H1 (cell line): Measurements from ENCODE around the gene HMGCS2. TPM values are rescaled to one million over a fixed set of nuclear protein-coding genes. Genes with fewer than 3 reads are reported as not detected.
A peak's percentile ranks its signal among the peaks of the same experiment; 100 is the strongest.

ENCODE experiments used
- CTCF ChIA-PET: fragments of 300-600 bp; sonication (Branson Sonifier 250); formaldehyde crosslinking; loops from one replicate; lab custom pipeline; 2021; ENCODE audit not compliant: partially characterized antibody; lab: Charles Lee
- POLR2A ChIA-PET: fragments of 300-600 bp; sonication (Branson Sonifier 250); formaldehyde crosslinking; loops from one replicate; lab custom pipeline; 2021; ENCODE audit warnings: inconsistent platforms; ENCODE audit not compliant: partially characterized antibody; lab: Charles Lee
- DNase-seq, 2 experiments: peaks; one replicate each; pipeline versions ENCODE4 v3.0.0 to v3.0.0-alpha.2; 2010 to 2022; ENCODE audit warnings: low spot score in 2 of 2, low read depth in 1 of 2, mixed read lengths in 1 of 2
- FAIRE-seq: peaks from 2 replicates; lab custom pipeline; 2011; peaks lifted over from hg19 to GRCh38; lab: Jason Lieb, UNC
- H2AFZ ChIP-seq: 2 replicates; pipeline ENCODE4 v1.8.1; 2012; ENCODE audit warnings: low read length, inconsistent platforms
- H2AK5ac ChIP-seq: 2 replicates; pipeline ENCODE4 v1.6.1; 2013; ENCODE audit warnings: low read depth, low read length
- H2BK120ac ChIP-seq: replicated peaks from 2 replicates; pipeline ENCODE3; 2013; ENCODE audit warnings: low read depth, low read length, inconsistent platforms
- H2BK12ac ChIP-seq: 2 replicates; pipeline ENCODE4 v1.6.1; 2013; ENCODE audit warnings: low read depth, low read length
- H2BK15ac ChIP-seq: 2 replicates; pipeline ENCODE4 v1.6.1; 2013; ENCODE audit warnings: low read length
- H2BK20ac ChIP-seq: 2 replicates; pipeline ENCODE4 v1.6.1; 2013; ENCODE audit warnings: low read length
- H2BK5ac ChIP-seq: 2 replicates; pipeline ENCODE4 v1.6.1; 2013; ENCODE audit warnings: low read depth, low read length
- H3K14ac ChIP-seq: 2 replicates; pipeline ENCODE4 v1.6.1; 2013; ENCODE audit warnings: inconsistent platforms; ENCODE audit not compliant: insufficient read length
- H3K18ac ChIP-seq: 2 replicates; pipeline ENCODE4 v1.6.1; 2013; ENCODE audit warnings: low read length; ENCODE audit errors: extremely low read depth
- H3K23ac ChIP-seq: 2 replicates; pipeline ENCODE4 v1.6.1; 2013; ENCODE audit warnings: inconsistent platforms; ENCODE audit not compliant: insufficient read length
- H3K23me2 ChIP-seq: 2 replicates; pipeline ENCODE4 v1.6.1; 2013; ENCODE audit warnings: low read depth, low read length
- H3K27ac ChIP-seq: 2 replicates; pipeline ENCODE4 v1.6.1; 2011; ENCODE audit warnings: low read depth, low read length, inconsistent platforms
- H3K27me3 ChIP-seq, 4 experiments: replicated peaks in 1 of 4; 1 replicate in 1 of 4; 2 replicates in 3 of 4; pipeline versions ENCODE4 v1.6.1 to v1.8.1; 2011 to 2013; ENCODE audit warnings: low read length in 3 of 4, mild to moderate bottlenecking in 3 of 4, inconsistent platforms in 2 of 4, mixed read lengths in 2 of 4, moderate library complexity in 1 of 4; ENCODE audit not compliant: control insufficient read depth in 3 of 4, insufficient read depth in 3 of 4; ENCODE audit errors: extremely low read depth in 1 of 4
- H3K36me3 ChIP-seq, 4 experiments: 2 replicates each; pipeline versions ENCODE4 v1.6.1 to v1.8.1; 2011 to 2013; ENCODE audit warnings: mild to moderate bottlenecking in 4 of 4, low read length in 3 of 4, moderate library complexity in 2 of 4, control low read depth in 1 of 4, inconsistent platforms in 1 of 4; ENCODE audit not compliant: insufficient read depth in 4 of 4, control insufficient read depth in 2 of 4
- H3K4ac ChIP-seq: replicated peaks from 2 replicates; pipeline ENCODE3; 2013; ENCODE audit warnings: low read length, low read depth, mixed read lengths, inconsistent platforms; ENCODE audit not compliant: insufficient read length
- H3K4me1 ChIP-seq, 4 experiments: replicated peaks in 1 of 4; 1 replicate in 1 of 4; 2 replicates in 3 of 4; pipeline versions ENCODE4 v1.6.1 to v1.8.1; 2011 to 2013; ENCODE audit warnings: low read length in 3 of 4, inconsistent platforms in 2 of 4, mixed read lengths in 1 of 4; ENCODE audit not compliant: insufficient read depth in 4 of 4, control insufficient read depth in 3 of 4
- H3K4me2 ChIP-seq, 2 experiments: 2 replicates each; pipeline versions ENCODE4 v1.6.1 to v1.8.1; 2011 to 2013; ENCODE audit warnings: low read depth in 2 of 2, low read length in 2 of 2, control low read depth in 1 of 2, inconsistent platforms in 1 of 2, mild to moderate bottlenecking in 1 of 2; ENCODE audit not compliant: insufficient read depth in 1 of 2
- H3K4me3 ChIP-seq, 4 experiments: fragments of 200-600, 300-600 bp in 1 of 4; sonication (generic), shearing (Covaris generic), sonication (Bioruptor Twin) in 1 of 4; 2 replicates each; pipeline versions ENCODE4 v1.5.1 to v1.8.1; 2011 to 2016; ENCODE audit warnings: low read length in 4 of 4, low read depth in 3 of 4, control low read depth in 2 of 4, inconsistent platforms in 2 of 4, mild to moderate bottlenecking in 2 of 4, mixed read lengths in 1 of 4, moderate library complexity in 1 of 4; ENCODE audit not compliant: insufficient read depth in 2 of 4; ENCODE audit errors: extremely low read depth in 1 of 4
- H3K56ac ChIP-seq: replicated peaks from 2 replicates; pipeline ENCODE3; 2013; ENCODE audit warnings: low read depth, mild to moderate bottlenecking, mixed read lengths, low read length, inconsistent platforms; ENCODE audit not compliant: insufficient read length
- H3K79me1 ChIP-seq: 2 replicates; pipeline ENCODE4 v1.6.1; 2013; ENCODE audit warnings: low read depth, low read length, control low read depth
- H3K79me2 ChIP-seq, 2 experiments: 2 replicates each; pipeline versions ENCODE4 v1.6.1 to v1.8.1; 2012 to 2013; ENCODE audit warnings: low read length in 2 of 2, mild to moderate bottlenecking in 2 of 2, inconsistent platforms in 1 of 2; ENCODE audit not compliant: insufficient read depth in 2 of 2, control insufficient read depth in 1 of 2
- H3K9ac ChIP-seq, 4 experiments: replicated peaks in 1 of 4; 1 replicate in 1 of 4; 2 replicates in 3 of 4; pipeline versions ENCODE4 v1.6.1 to v1.8.1; 2011 to 2013; ENCODE audit warnings: low read depth in 3 of 4, low read length in 3 of 4, control low read depth in 2 of 4, mild to moderate bottlenecking in 2 of 4, moderate library complexity in 2 of 4, inconsistent platforms in 1 of 4; ENCODE audit errors: extremely low read depth in 1 of 4
- H3K9me3 ChIP-seq, 2 experiments: 2 replicates each; pipeline versions ENCODE4 v1.6.1 to v1.8.1; 2012 to 2013; ENCODE audit warnings: mild to moderate bottlenecking in 2 of 2, moderate library complexity in 2 of 2, control low read depth in 1 of 2, inconsistent platforms in 1 of 2, low read depth in 1 of 2, low read length in 1 of 2, mixed read lengths in 1 of 2; ENCODE audit not compliant: insufficient read depth in 2 of 2
- H4K20me1 ChIP-seq, 2 experiments: replicated peaks in 1 of 2; 2 replicates each; pipeline versions ENCODE3 to v1.8.1; 2011 to 2013; ENCODE audit warnings: inconsistent platforms in 2 of 2, low read length in 2 of 2, mild to moderate bottlenecking in 1 of 2; ENCODE audit not compliant: insufficient read depth in 2 of 2, control insufficient read depth in 1 of 2
- H4K5ac ChIP-seq: 2 replicates; pipeline ENCODE4 v1.6.1; 2013; ENCODE audit warnings: low read length, low read depth, mixed read lengths, inconsistent platforms; ENCODE audit not compliant: insufficient read length
- H4K8ac ChIP-seq: 2 replicates; pipeline ENCODE4 v1.8.0; 2013; ENCODE audit warnings: mild to moderate bottlenecking, moderate library complexity, low read length, inconsistent platforms; ENCODE audit not compliant: insufficient read depth; ENCODE audit errors: extremely low read depth
- H4K91ac ChIP-seq: replicated peaks from 2 replicates; pipeline ENCODE3; 2013; ENCODE audit warnings: low read length, mixed read lengths, inconsistent platforms; ENCODE audit not compliant: insufficient read length
- ATF2 ChIP-seq: IDR thresholded peaks from 2 replicates; pipeline ENCODE4 v1.6.1; 2012; ENCODE audit warnings: low read length, inconsistent platforms
- BCL11A ChIP-seq, 2 experiments: IDR thresholded peaks; one replicate each; pipeline ENCODE4 v1.6.1; 2011; ENCODE audit warnings: low read depth in 2 of 2, low read length in 2 of 2, mild to moderate bottlenecking in 2 of 2
- CTBP2 ChIP-seq: IDR thresholded peaks from 2 replicates; pipeline ENCODE4 v1.7.0; 2011; ENCODE audit warnings: borderline replicate concordance, mild to moderate bottlenecking, moderate library complexity, mixed read lengths, low read length; ENCODE audit not compliant: insufficient read depth, insufficient read length
- FOSL1 ChIP-seq: IDR thresholded peaks from 2 replicates; pipeline ENCODE4 v1.6.1; 2011; ENCODE audit warnings: mild to moderate bottlenecking, low read depth, low read length, moderate library complexity; ENCODE audit not compliant: insufficient read depth
- GTF2F1 ChIP-seq: IDR thresholded peaks from 2 replicates; pipeline ENCODE4 v1.6.1; 2012; ENCODE audit warnings: low read depth, low read length, improper control_type of control experiment, borderline replicate concordance
- HDAC6 ChIP-seq: IDR thresholded peaks from one replicate; pipeline ENCODE4 v1.7.1; 2012; ENCODE audit warnings: low read depth, mild to moderate bottlenecking, inconsistent platforms, low read length, moderate library complexity
- KDM1A ChIP-seq: fragments of 200-600, 300-600 bp; sonication (generic); IDR thresholded peaks from 2 replicates; pipeline ENCODE4 v1.7.1; 2016; ENCODE audit warnings: mild to moderate bottlenecking, low read length, borderline replicate concordance
- POLR2AphosphoS5 ChIP-seq: IDR thresholded peaks from 2 replicates; pipeline ENCODE4 v1.6.1; 2011; ENCODE audit warnings: low read depth, low read length
- USF2 ChIP-seq: IDR thresholded peaks from 2 replicates; pipeline ENCODE4 v1.6.1; 2011; ENCODE audit warnings: low read length, improper control_type of control experiment
- WGBS, 2 experiments: shearing (Covaris generic) in 1 of 2; methylation state at CpG; one replicate each; pipeline versions ENCODE4 v1.1.6 to v1.1.7; 2013 to 2015; ENCODE audit warnings: low lambda C conversion rate in 2 of 2, mixed read lengths in 2 of 2, inconsistent platforms in 1 of 2, low coverage in 1 of 2, missing lambda C conversion rate in 1 of 2; ENCODE audit not compliant: insufficient replicate concordance in 2 of 2, insufficient coverage in 1 of 2, insufficient read length in 1 of 2; ENCODE audit errors: extremely low coverage in 1 of 2, missing lambda C conversion rate in 1 of 2; 5-methylcytosine and 5-hydroxymethylcytosine counted together
- polyA plus RNA-seq, 7 experiments: library from polyadenylated mRNA; depleted of rRNA in 3 of 7; stranded (reverse) in 5 of 7; unstranded in 2 of 7; fragments of >200 nt in 5 of 7; fragments of 200-250 nt in 2 of 7; gene quantifications; 1 replicate in 5 of 7; 2 replicates in 1 of 7; 4 replicates in 1 of 7; pipeline versions ENCODE4 v1.2.1 to v1.2.3, GENCODE V29; 2011 to 2013; ENCODE audit warnings: missing spikeins in 2 of 7, mixed read lengths in 2 of 7
- total RNA-seq: library from RNA; stranded (reverse); fragmentation: NEBNext Ultra II Directional; extraction: Animal tissue kit (Norgen Biotek cat#: 25700); gene quantifications from 2 replicates; pipeline ENCODE4 v1.2.1, GENCODE V29; 2021

The HMGCS2 gene
- total and polyA plus RNA-seq, 2 of the 8 experiments (the other 6 are each of a cell fraction or from before 2014, with no cell fraction given), result not detected

GRCh38 chr1:119731741-119732430 is 36.8 kb downstream of the HMGCS2 start:
- H3K4ac ChIP-seq, result no peak overlapping the region
- no peak overlapping the region for H3K23ac ChIP-seq
- no peak overlapping the region for H3K4me2 ChIP-seq
- ChIA-PET CTCF (interaction anchor here (0.6 to 14.1 kb wide), 4 partner anchors 14 to 56 kb away, joined by 3 to 132 read pairs (median 4); no protein-coding TSS in a partner anchor), POLR2A (interaction anchor here (1.1 to 30.7 kb wide), 5 partner anchors 3 to 102 kb away, joined by 3 to 425 read pairs (median 362); partner anchors contain the start of gene PHGDH)
- FAIRE-seq (no peak), DNase-seq (no peak)
- H2AK5ac ChIP-seq, result no peak overlapping the region
- H4K8ac ChIP-seq, result 0 out of 2 replicates have a peak overlapping the region, but pooled peaks have one; percentile 62
- H3K9me3 ChIP-seq, result no peaks in the 10 kb centered on the region
- H3K4me1 ChIP-seq, result no peaks in the 10 kb centered on the region
- no peak overlapping the region for H3K4me3 ChIP-seq
- H2BK12ac ChIP-seq, result no peak overlapping the region
- H4K91ac ChIP-seq, result no peak overlapping the region
- no peak overlapping the region for H2BK120ac ChIP-seq
- H3K14ac ChIP-seq, result no peak overlapping the region
- H3K9ac ChIP-seq, result no peak overlapping the region
- H2BK15ac ChIP-seq, result no peak overlapping the region
- no peak overlapping the region for H3K56ac ChIP-seq
- peaks cover 22 to 30% of the 10 kb centered on the region in 2 experiments for H4K20me1 ChIP-seq
- H3K79me1 ChIP-seq, result peaks cover 12% of the 10 kb centered on the region
- peaks cover 0 to 34% of the 10 kb centered on the region in 2 experiments; a peak in 1 of 4 replicates for H3K79me2 ChIP-seq
- H4K5ac ChIP-seq, result no peak overlapping the region
- H2AFZ ChIP-seq, result no peak overlapping the region
- no peak overlapping the region; the same call in 1 of the 2 replicates for H2BK5ac ChIP-seq
- no peak overlapping the region for H3K18ac ChIP-seq
- peaks cover 56 to 100% (median 85%) of the 10 kb centered on the region in 4 experiments for H3K36me3 ChIP-seq
- H3K23me2 ChIP-seq, result 0 out of 2 replicates have a peak, but pooled peaks cover 1% of the 10 kb centered on the region
- H3K27ac ChIP-seq, result no peak overlapping the region
- 91% methylated on average over 6 of the region's 6 CpGs; no CpG with 5 or more reads in 1 of the 2 experiments for WGBS, 2 experiments
- H3K27me3 ChIP-seq, result no peaks in the 10 kb centered on the region
- H2BK20ac ChIP-seq, result no peak overlapping the region
- TF ChIP-seq GTF2F1 (no peak), USF2 (no peak), HDAC6 (no peak), ATF2 (no peak), CTBP2 (no peak), BCL11A (IDR thresholded peaks at IDR 0.05; ENCODE audit: low read depth in 2 of 2, low read length in 2 of 2) (no peak), FOSL1 (no peak), POLR2AphosphoS5 (no peak), KDM1A (no peak)
